Heart right ventricle (tissue), 16 donors: ENCODE measurements around the gene LECT2. TPM values are rescaled to one million over a fixed set of nuclear protein-coding genes. Genes with fewer than 3 reads are reported as not detected.

Experiments used
- ATAC-seq, 8 donors: fragments of 200-7000 bp; cut with Tn5 transposase; one replicate each; pipeline ENCODE4 v1.9.1; 2020; ENCODE audit warnings: mild to moderate bottlenecking in 8 of 8, moderate library complexity in 8 of 8, moderate number of reproducible peaks in 1 of 8
- DNase-seq, 2 donors: peaks; one replicate each; pipeline ENCODE4 v3.0.0-alpha.2; 2020
- H3K27ac ChIP-seq, 10 donors: fragments of 200-600 bp; sonication (generic) in 2 of 10; one replicate each; pipeline versions ENCODE4 v1.5.0 to v1.8.0; 2020 to 2022; ENCODE audit warnings: mild to moderate bottlenecking in 3 of 10
- H3K27me3 ChIP-seq, 7 donors: fragments of 200-600 bp; one replicate each; pipeline ENCODE4 v1.8.0; 2021 to 2022; ENCODE audit warnings: mild to moderate bottlenecking in 2 of 7
- H3K36me3 ChIP-seq, 9 donors: fragments of 200-600 bp; sonication (generic) in 1 of 9; one replicate each; pipeline versions ENCODE4 v1.5.0 to v1.8.0; 2020 to 2022; ENCODE audit warnings: mild to moderate bottlenecking in 2 of 9
- H3K4me1 ChIP-seq, 9 donors: fragments of 200-600 bp; sonication (generic) in 1 of 9; one replicate each; pipeline versions ENCODE4 v1.5.0 to v1.8.0; 2020 to 2022; ENCODE audit warnings: mild to moderate bottlenecking in 4 of 9
- H3K4me3 ChIP-seq, 10 donors: fragments of 200-600 bp; sonication (generic) in 2 of 10; one replicate each; pipeline versions ENCODE4 v1.5.0 to v1.8.0; 2020 to 2022; ENCODE audit warnings: mild to moderate bottlenecking in 7 of 10, moderate library complexity in 2 of 10
- H3K9me3 ChIP-seq, 11 donors: fragments of 200-600 bp in 10 of 11; sonication (generic) in 2 of 11; one replicate each; pipeline versions ENCODE4 v1.5.0 to v1.8.0; 2013 to 2022; ENCODE audit warnings: mild to moderate bottlenecking in 2 of 11, control low read depth in 1 of 11, moderate library complexity in 1 of 11
- WGBS, 2 donors: extraction: QIAGEN DNeasy Blood & Tissue Kit; methylation state at CpG; one replicate each; pipeline ENCODE4 v1.1.7; 2013; ENCODE audit warnings: inconsistent platforms in 1 of 2; 5-methylcytosine and 5-hydroxymethylcytosine counted together
- intact Hi-C, 10 donors: fragments of 100-400 bp; cut with DNase I; formaldehyde crosslinking; loops; one replicate each; pipeline versions ENCODE4 v1.11.1 to v1.14.2; 2022
- polyA plus RNA-seq, 2 donors: library from polyadenylated mRNA; stranded (reverse); fragments of 200-250 nt; gene quantifications; one replicate each; pipeline ENCODE4 v1.2.3, GENCODE V29; 2013
- total RNA-seq, 10 donors: library from RNA; stranded (reverse); fragmentation: NEBNext Ultra II Directional in 3 of 10; extraction: Animal tissue kit (Norgen Biotek cat#: 25700) in 3 of 10; gene quantifications; one replicate each; pipeline versions ENCODE4 v1.2.1 to v1.2.4, GENCODE V29; 2021 to 2023
- TF ChIP-seq, protein P1 (sequence below), 9 donors: fragments of 200-600 bp; sonication (generic) in 2 of 9; IDR thresholded peaks; one replicate each; pipeline versions ENCODE4 v1.5.0 to v1.8.0; 2021 to 2022; ENCODE audit warnings: antibody characterized with exemption in 9 of 9, mild to moderate bottlenecking in 5 of 9, moderate library complexity in 1 of 9
- donor health status: Arrhythmogenic right ventricular cardiomyopathy.
- donor health status: ischemic (EF 13 %, LVEDD 7.1; RV severe dilation, severe dysfunction).
- donor health status: healthy with polysubstance abuse.
- donor health status: DM: no; HTN: yes; CAD: no.
- donor health status: DM: no; HTN: no; CAD: no.
- donor health status: ischemic (EF 25% LVEDD 6.9; RV normal size, moderate dysfunction).
- donor health status: ischemic (EF 25% LVEDD 5.7; RV mildly dilated, moderate dysfunction).
- donor health status: healthy.
- donor health status: DM: yes; HTN: yes; CAD: no.
- donor health status: Ischemic cardiomyopathy.
- donor health status: ischemic (EF 35%, LVEDD 5.7; RV mildly dilated, moderate dysfunction).
- donor health status: nonischemic (EF 11% LVEDD 7.7; RV severe dilation, severe dysfunction).
- donor health status: DM: yes; HTN: yes; CAD: no.
- donor health status: PGD.
- donor health status: ischemic (EF 29% LVEDD 5.4; RV normal size, mild dysfunction).
- donor health status: nonischemic (EF 23%, LVEDD 6.1; RV moderate dilation, normal function).

Gene LECT2
- total and polyA plus RNA-seq, 12 donors: not detected

DNA sequence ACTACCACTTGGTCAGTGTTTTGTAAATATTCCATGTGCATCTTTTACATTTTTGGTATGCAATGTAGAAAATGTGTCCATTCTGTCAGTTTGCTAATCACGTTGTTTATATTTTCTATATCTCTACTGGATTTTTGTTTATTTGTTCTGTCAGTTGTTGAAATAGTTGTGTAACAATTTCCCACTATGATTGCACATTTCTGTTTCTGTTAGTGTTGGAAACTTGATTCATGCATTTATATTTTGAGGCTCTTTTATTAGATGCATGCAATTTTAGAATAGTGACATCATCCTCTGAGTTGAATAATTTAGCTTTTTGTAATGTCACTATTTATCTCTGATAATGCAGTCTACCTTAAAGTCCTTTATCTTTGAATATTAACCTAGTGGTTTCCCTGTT, 25.8 kb upstream of the LECT2 start:
- intact Hi-C loops: no loop called here
- TF ChIP-seq, protein P1, sequence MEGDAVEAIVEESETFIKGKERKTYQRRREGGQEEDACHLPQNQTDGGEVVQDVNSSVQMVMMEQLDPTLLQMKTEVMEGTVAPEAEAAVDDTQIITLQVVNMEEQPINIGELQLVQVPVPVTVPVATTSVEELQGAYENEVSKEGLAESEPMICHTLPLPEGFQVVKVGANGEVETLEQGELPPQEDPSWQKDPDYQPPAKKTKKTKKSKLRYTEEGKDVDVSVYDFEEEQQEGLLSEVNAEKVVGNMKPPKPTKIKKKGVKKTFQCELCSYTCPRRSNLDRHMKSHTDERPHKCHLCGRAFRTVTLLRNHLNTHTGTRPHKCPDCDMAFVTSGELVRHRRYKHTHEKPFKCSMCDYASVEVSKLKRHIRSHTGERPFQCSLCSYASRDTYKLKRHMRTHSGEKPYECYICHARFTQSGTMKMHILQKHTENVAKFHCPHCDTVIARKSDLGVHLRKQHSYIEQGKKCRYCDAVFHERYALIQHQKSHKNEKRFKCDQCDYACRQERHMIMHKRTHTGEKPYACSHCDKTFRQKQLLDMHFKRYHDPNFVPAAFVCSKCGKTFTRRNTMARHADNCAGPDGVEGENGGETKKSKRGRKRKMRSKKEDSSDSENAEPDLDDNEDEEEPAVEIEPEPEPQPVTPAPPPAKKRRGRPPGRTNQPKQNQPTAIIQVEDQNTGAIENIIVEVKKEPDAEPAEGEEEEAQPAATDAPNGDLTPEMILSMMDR (IDR thresholded peaks at IDR 0.05): no peak
- H3K4me1 ChIP-seq: peaks cover 0 to 33% (median 25%) of the 10 kb centered on the region in 9 donors
- 74 to 85% methylated on average over 1 of the region's 1 CpG for WGBS, 2 donors
- DNase-seq (no peak), ATAC-seq (no peak)
- H3K4me3 ChIP-seq: no peak overlapping the region
- H3K27ac ChIP-seq: peak overlapping the region in 4 of 10 donors; percentile 38 to 77 (median 58)
- peaks cover 0 to 8% (median 0%) of the 10 kb centered on the region in 7 donors for H3K27me3 ChIP-seq
- no peaks in the 10 kb centered on the region for H3K36me3 ChIP-seq
- H3K9me3 ChIP-seq: no peaks in the 10 kb centered on the region

GRCh38 chr5:135979510-135979909, 24.7 kb upstream of the LECT2 start:
- 7 to 10% methylated on average over 1 of the region's 1 CpG for WGBS, 2 donors
- peak; percentile 65 to 94 (median 90) for ATAC-seq
- Histone ChIP-seq H3K27me3 (peaks cover 0 to 12% (median 0%) of the 10 kb centered on the region in 7 donors), H3K4me1 (peaks cover 0 to 33% (median 25%) of the 10 kb centered on the region in 9 donors), H3K36me3 (no peaks in the 10 kb centered on the region), H3K4me3 (no peak overlapping the region), H3K27ac (peak overlapping the region in 9 of 10 donors; percentile 39 to 77 (median 58)), H3K9me3 (no peaks in the 10 kb centered on the region)
- TF ChIP-seq, protein P1 (IDR thresholded peaks at IDR 0.05): no peak
- peak in 1 of 2 donors; percentile 40 for DNase-seq
- intact Hi-C loops: loop anchor here in 5 of 10 donors (1.0 to 10.0 kb wide), 6 partner anchors 15 to 195 kb away; partner anchors contain the start of gene TGFBI (in 1 of the 5)

- DNase-seq: no peak
- intact Hi-C loops: loop anchor here in 5 of 10 donors (1.0 to 10.0 kb wide), 6 partner anchors 15 to 196 kb away; partner anchors contain the start of gene TGFBI (in 1 of the 5)
- Histone ChIP-seq H3K4me1 (peaks cover 0 to 38% (median 25%) of the 10 kb centered on the region in 9 donors), H3K4me3 (no peak overlapping the region), H3K27ac (peak overlapping the region in 9 of 10 donors; percentile 39 to 77 (median 58)), H3K27me3 (peaks cover 0 to 15% (median 0%) of the 10 kb centered on the region in 7 donors), H3K36me3 (no peaks in the 10 kb centered on the region), H3K9me3 (no peaks in the 10 kb centered on the region)
- no peak for ATAC-seq
- TF ChIP-seq, protein P1 (IDR thresholded peaks at IDR 0.05): no peak
- 81 to 91% methylated on average over 2 of the region's 2 CpGs for WGBS, 2 donors
Measured at GRCh38 chr5:135978993-135979392, 24.2 kb upstream of the LECT2 start.

- no peaks in the 10 kb centered on the region for H3K9me3 ChIP-seq
- H3K4me3 ChIP-seq: no peak overlapping the region
- WGBS, 2 donors: 80 to 86% methylated on average over 4 of the region's 4 CpGs
- H3K36me3 ChIP-seq: no peaks in the 10 kb centered on the region
- TF ChIP-seq, protein P1 (IDR thresholded peaks at IDR 0.05): no peak
- ATAC-seq (no peak), DNase-seq (no peak)
- peaks cover 0 to 45% (median 30%) of the 10 kb centered on the region in 9 donors for H3K4me1 ChIP-seq
- intact Hi-C loops: loop anchor here in 4 of 10 donors (5.0 to 10.0 kb wide), 5 partner anchors 44 to 197 kb away; partner anchors contain the start of gene TGFBI (in 1 of the 4)
- peaks cover 0 to 15% (median 0%) of the 10 kb centered on the region in 7 donors for H3K27me3 ChIP-seq
- H3K27ac ChIP-seq: peak overlapping the region in 4 of 10 donors; percentile 36 to 77 (median 56)
Measured at GRCh38 chr5:135978212-135978631, 23.4 kb upstream of the LECT2 start.
